Testis (tissue), 3 donors: Measurements from ENCODE around the gene LAMTOR2. TPM values are rescaled to one million over a fixed set of nuclear protein-coding genes. Genes with fewer than 3 reads are reported as not detected.

Experiments used
- DNase-seq: peaks from one replicate; pipeline ENCODE4 v3.0.0-alpha.2; 2019
- H3K27ac ChIP-seq, 2 donors: fragments of 200-600 bp; sonication (generic); one replicate each; pipeline ENCODE4 v1.5.1; 2019
- H3K27me3 ChIP-seq: fragments of 200-600 bp; sonication (generic); one replicate; pipeline ENCODE4 v1.5.1; 2019
- H3K36me3 ChIP-seq: fragments of 200-600 bp; sonication (generic); one replicate; pipeline ENCODE4 v1.5.1; 2017; ENCODE audit warnings: low read depth; ENCODE audit errors: missing control alignments
- H3K4me1 ChIP-seq: fragments of 200-600 bp; sonication (generic); one replicate; pipeline ENCODE4 v1.5.1; 2019
- H3K4me3 ChIP-seq, 2 donors: fragments of 200-600 bp; sonication (generic); one replicate each; pipeline ENCODE4 v1.5.1; 2017 to 2019
- H3K9me3 ChIP-seq: fragments of 200-600 bp; sonication (generic); one replicate; pipeline ENCODE4 v1.5.1; 2017
- POLR2A ChIP-seq: fragments of 450-650 bp; IDR thresholded peaks from one replicate; pipeline ENCODE4 v1.6.1; 2017; ENCODE audit warnings: antibody characterized with exemption, mild to moderate bottlenecking, moderate library complexity
- WGBS, 2 donors: methylation state at CpG; one replicate each; pipeline ENCODE4 v1.1.5; 2018; 5-methylcytosine and 5-hydroxymethylcytosine counted together
- intact Hi-C: fragments of 100-400 bp; cut with DNase I; formaldehyde crosslinking; loops from one replicate; pipeline ENCODE4 v1.15.1; 2023; ENCODE audit warnings: low total_unique reads
- polyA plus RNA-seq: library from polyadenylated mRNA; stranded (reverse); fragments of 350-450 nt; fragmentation: Illumina TruSeq; extraction: RNeasy Lipid Tissue Mini Kit (QIAGEN cat#74804); gene quantifications from one replicate; pipeline ENCODE4 v1.2.3, GENCODE V29; 2014; ENCODE audit warnings: low read depth, low replicate concordance; ENCODE audit not compliant: insufficient read depth
- total RNA-seq, 2 donors: library from RNA; depleted of rRNA; stranded (reverse); fragments of >200 nt; gene quantifications; one replicate each; pipeline ENCODE4 v1.2.3, GENCODE V29; 2016
- TF ChIP-seq, protein P1 (sequence below), 3 experiments: fragments of 450-650 bp in 2 of 3; fragments of 200-600 bp in 1 of 3; sonication (generic) in 1 of 3; IDR thresholded peaks; one replicate each; pipeline ENCODE4 v1.5.1; 2016 to 2019; ENCODE audit warnings: antibody characterized with exemption in 3 of 3, mild to moderate bottlenecking in 2 of 3, moderate library complexity in 1 of 3

LAMTOR2 gene
- total and polyA plus RNA-seq, 3 donors from 2014 or later = 47.6 to 55.5 (median 50.4) TPM

DNA sequence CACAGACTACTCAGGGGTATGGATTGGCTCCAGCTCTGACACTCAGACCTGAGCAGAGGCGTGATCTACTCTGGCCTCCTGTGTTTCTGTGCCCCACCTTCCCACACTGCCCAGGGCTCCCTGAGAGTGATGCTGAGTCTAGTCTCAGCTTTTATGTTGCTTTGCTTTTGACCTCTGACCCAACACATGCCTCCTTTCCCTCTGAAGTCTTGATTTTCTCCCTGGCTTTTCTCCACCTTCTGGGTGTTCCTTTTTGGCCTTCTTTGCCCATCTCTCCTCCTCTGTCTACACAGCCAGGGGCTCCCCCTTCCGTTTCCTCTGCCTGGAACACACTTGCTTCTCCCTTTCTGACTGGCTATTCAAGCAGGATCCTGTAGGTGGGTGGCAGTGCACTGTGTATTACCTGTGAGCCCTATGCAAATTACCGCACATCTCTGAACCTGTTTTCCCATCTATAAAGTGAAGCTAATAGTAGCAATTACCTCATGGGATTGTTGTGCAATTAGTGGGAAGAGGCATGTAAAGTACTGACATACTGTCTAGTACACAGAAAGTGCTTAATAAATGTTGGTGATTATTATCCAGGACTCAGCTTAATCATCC, 41.4 kb downstream of the LAMTOR2 start:
- H3K9me3 ChIP-seq = no peaks in the 10 kb centered on the region
- intact Hi-C loops = loop anchor here (5.0 kb wide), 1 partner anchor 41 kb away; no protein-coding TSS in a partner anchor

DNA sequence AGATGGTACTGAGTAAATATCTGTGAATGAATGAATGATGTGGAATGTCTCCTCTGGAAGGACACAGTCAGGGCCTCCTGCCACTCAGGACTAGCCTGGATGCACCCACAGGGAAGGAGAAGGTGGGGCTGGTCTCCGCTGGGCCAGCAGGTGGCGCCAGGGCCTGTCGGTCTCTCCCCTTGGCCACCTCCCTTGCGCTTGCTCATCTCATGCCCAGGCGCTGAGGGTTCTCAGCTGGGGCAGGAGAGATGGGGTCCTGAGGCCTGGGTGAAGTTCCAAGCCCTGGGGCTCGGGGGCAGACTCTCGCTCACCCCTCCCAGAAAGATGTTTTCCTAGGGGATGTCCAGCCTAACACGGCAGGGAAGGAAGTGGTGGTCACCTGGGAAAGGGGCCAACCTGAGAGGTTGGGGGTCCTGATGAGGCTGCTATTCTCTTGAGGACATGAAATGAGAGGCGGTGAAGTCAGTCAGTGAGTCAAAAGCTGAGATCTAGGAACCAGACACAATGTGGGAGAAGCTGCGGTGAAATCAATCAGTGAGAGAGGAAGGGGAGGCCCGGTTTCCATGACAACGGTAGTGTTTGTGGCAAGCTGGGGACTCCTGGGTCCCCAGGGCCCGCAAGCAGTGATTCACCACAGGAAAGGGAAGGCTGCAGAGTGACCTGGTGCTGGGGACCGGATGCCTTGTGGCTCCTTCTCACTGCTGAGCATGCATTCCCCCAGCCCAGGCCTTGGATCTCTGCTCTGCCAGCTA, 42.2 kb downstream of the LAMTOR2 start:
- H3K9me3 ChIP-seq = no peaks in the 10 kb centered on the region
- no peak overlapping the region for H3K4me3 ChIP-seq
- H3K4me1 ChIP-seq = peaks cover 15% of the 10 kb centered on the region
- intact Hi-C loops = loop anchor here (5.0 kb wide), 1 partner anchor 40 kb away; no protein-coding TSS in a partner anchor
- H3K27me3 ChIP-seq = no peaks in the 10 kb centered on the region
- 45 to 55% methylated on average over 9 to 14 of the region's 14 CpGs for WGBS, 2 donors
- DNase-seq = peak; percentile 93
- H3K27ac ChIP-seq = peak overlapping the region in 1 of 2 donors; percentile 82
- H3K36me3 ChIP-seq = no peaks in the 10 kb centered on the region
- TF ChIP-seq POLR2A = no peak
- TF ChIP-seq, protein P1, sequence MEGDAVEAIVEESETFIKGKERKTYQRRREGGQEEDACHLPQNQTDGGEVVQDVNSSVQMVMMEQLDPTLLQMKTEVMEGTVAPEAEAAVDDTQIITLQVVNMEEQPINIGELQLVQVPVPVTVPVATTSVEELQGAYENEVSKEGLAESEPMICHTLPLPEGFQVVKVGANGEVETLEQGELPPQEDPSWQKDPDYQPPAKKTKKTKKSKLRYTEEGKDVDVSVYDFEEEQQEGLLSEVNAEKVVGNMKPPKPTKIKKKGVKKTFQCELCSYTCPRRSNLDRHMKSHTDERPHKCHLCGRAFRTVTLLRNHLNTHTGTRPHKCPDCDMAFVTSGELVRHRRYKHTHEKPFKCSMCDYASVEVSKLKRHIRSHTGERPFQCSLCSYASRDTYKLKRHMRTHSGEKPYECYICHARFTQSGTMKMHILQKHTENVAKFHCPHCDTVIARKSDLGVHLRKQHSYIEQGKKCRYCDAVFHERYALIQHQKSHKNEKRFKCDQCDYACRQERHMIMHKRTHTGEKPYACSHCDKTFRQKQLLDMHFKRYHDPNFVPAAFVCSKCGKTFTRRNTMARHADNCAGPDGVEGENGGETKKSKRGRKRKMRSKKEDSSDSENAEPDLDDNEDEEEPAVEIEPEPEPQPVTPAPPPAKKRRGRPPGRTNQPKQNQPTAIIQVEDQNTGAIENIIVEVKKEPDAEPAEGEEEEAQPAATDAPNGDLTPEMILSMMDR (IDR thresholded peaks at IDR 0.05) = peak; percentile 92 to 95 (median 93)

More for the DNA sequence above, 41.4 kb downstream of the LAMTOR2 start:
- no peak for TF ChIP-seq POLR2A
- TF ChIP-seq, protein P1 (IDR thresholded peaks at IDR 0.05) = no peak
- Histone ChIP-seq H3K36me3 (no peaks in the 10 kb centered on the region), H3K27ac (peak overlapping the region in 1 of 2 donors; percentile 82), H3K4me1 (peaks cover 13% of the 10 kb centered on the region), H3K4me3 (no peak overlapping the region), H3K27me3 (no peaks in the 10 kb centered on the region)
- no peak for DNase-seq
- 56 to 82% methylated on average over 3 of the region's 3 CpGs for WGBS, 2 donors

DNA sequence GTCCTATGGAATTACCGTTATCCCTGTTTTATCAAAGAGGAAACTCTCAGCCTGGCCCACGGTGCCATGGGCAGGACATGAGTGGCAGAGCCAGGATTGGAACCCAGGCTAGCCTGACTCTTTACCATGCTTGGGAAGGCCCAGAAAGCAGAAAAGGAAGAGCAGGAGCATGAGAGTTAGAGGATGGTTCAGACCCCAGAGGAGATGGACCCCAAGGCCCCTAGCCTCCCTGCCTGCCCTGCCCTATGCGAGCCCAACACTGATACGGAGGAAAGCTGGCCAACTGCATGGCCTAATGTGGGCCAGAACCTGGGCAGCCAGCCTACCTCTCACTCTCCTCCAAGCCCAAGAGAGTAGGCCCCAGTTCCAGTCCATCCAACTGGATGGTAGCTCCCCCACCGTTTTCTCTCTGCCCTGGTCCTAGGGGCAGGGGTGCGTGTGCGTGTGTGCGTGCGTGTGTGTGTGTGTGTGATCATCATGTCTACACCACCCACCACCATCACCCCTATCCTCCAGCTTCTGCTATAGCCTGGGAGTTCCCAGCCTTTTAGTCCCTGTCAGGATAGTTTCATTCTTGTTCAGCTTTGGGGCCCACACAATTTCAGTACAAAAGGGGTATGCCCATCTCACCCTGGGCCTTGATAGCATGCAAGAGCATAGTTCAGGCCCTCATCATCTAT, 43.1 kb downstream of the LAMTOR2 start:
- H3K36me3 ChIP-seq = no peaks in the 10 kb centered on the region
- no peaks in the 10 kb centered on the region for H3K9me3 ChIP-seq
- no peaks in the 10 kb centered on the region for H3K27me3 ChIP-seq
- DNase-seq = no peak
- H3K4me3 ChIP-seq = no peak overlapping the region
- no peak for TF ChIP-seq POLR2A
- TF ChIP-seq, protein P1 (IDR thresholded peaks at IDR 0.05) = no peak
- no peak overlapping the region for H3K27ac ChIP-seq
- intact Hi-C loops = loop anchor here (5.0 kb wide), 1 partner anchor 40 kb away; no protein-coding TSS in a partner anchor
- WGBS, 2 donors = 86 to 88% methylated on average over 4 to 9 of the region's 9 CpGs
- peaks cover 22% of the 10 kb centered on the region for H3K4me1 ChIP-seq

DNA sequence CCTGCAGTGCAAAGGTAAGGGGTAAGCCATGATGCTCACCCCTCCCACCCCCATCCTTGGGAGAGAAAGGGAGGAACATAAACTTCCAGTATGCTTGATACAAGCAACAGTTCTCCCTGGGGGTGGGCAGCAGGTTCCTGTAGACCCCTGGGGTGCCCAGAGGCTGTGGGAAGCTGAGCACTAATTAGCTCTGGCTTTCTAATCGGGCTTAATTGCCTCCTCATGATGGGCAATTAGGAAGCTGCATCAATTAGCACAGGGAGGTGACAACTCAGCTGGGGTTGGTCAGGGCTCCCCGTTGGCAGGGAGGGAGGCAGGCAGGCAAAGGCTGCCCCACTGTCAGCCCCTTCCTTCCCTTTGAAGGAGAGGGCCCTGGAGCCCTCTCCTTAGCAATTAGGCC, 44.2 kb downstream of the LAMTOR2 start:
- H3K27ac ChIP-seq = no peak overlapping the region
- H3K27me3 ChIP-seq = no peaks in the 10 kb centered on the region
- intact Hi-C loops = loop anchor here (5.0 kb wide), 1 partner anchor 39 kb away; no protein-coding TSS in a partner anchor
- no peaks in the 10 kb centered on the region for H3K36me3 ChIP-seq
- 83 to 90% methylated on average over 2 of the region's 2 CpGs for WGBS, 2 donors
- H3K4me1 ChIP-seq = peaks cover 32% of the 10 kb centered on the region
- TF ChIP-seq, protein P1 (IDR thresholded peaks at IDR 0.05) = no peak
- TF ChIP-seq POLR2A = no peak
- H3K4me3 ChIP-seq = no peak overlapping the region
- no peak for DNase-seq
- H3K9me3 ChIP-seq = no peaks in the 10 kb centered on the region
